HEK293T (cell line): ENCODE results near the gene INSYN2A.

Experiments used
- FOXK2 ChIP-seq: fragments of 450-650 bp; IDR thresholded peaks from 2 replicates; pipeline ENCODE4 v1.6.1; 2016; ENCODE audit warnings: mild to moderate bottlenecking
- FOXM1 ChIP-seq: fragments of 450-650 bp; IDR thresholded peaks from 2 replicates; pipeline ENCODE4 v1.6.1; 2017; ENCODE audit warnings: mild to moderate bottlenecking, borderline replicate concordance
- L3MBTL2 ChIP-seq: fragments of 450-650 bp; conservative IDR thresholded peaks from 2 replicates; pipeline ENCODE4 v1.6.1; 2016; ENCODE audit warnings: mild to moderate bottlenecking
- LEF1 ChIP-seq: fragments of 450-650 bp; IDR thresholded peaks from 2 replicates; pipeline ENCODE4 v1.6.1; 2017; ENCODE audit warnings: mild to moderate bottlenecking, borderline replicate concordance
- SP1 ChIP-seq: fragments of 450-650 bp; IDR thresholded peaks from 2 replicates; pipeline ENCODE4 v1.6.1; 2017
- TARDBP ChIP-seq: fragments of 450-650 bp; IDR thresholded peaks from 2 replicates; pipeline ENCODE4 v1.6.1; 2016
- ZNF384 ChIP-seq: fragments of 450-650 bp; IDR thresholded peaks from 2 replicates; pipeline ENCODE4 v1.6.1; 2016

GRCh38 chr10:127203067-127203466 is 6.7 kb upstream of the INSYN2A start:
- TF ChIP-seq FOXM1 (no peak), TARDBP (no peak), ZNF384 (no peak), L3MBTL2 (no peak), LEF1 (no peak), SP1 (no peak), FOXK2 (no peak)
